ENCODE measurements around the gene DAZAP1. TPM values are rescaled to one million over a fixed set of nuclear protein-coding genes. Genes with fewer than 3 reads are reported as not detected.

Gene DAZAP1
- total RNA-seq, 1 experiment from 2014 or later = 144 TPM

- Histone ChIP-seq H2AFZ (no peak overlapping the region), H3K27me3 (ENCODE audit: insufficient read depth, low read depth) (no peaks in the 10 kb centered on the region), H3F3A (ENCODE audit: insufficient read depth, low read depth) (peaks cover 7% of the 10 kb centered on the region; the same call in 1 of the 2 replicates), H3K9me2 (ENCODE audit: insufficient read depth) (no peaks in the 10 kb centered on the region), H3K36me3 (ENCODE audit: low read depth) (no peaks in the 10 kb centered on the region), H4K20me1 (ENCODE audit: insufficient read depth) (no peaks in the 10 kb centered on the region), H3K4me3 (peak overlapping the region; percentile 56), H3K79me2 (ENCODE audit: low read depth) (no peaks in the 10 kb centered on the region), H3K27ac (no peak overlapping the region), H3K9me3 (ENCODE audit: insufficient read depth, low read depth) (no peaks in the 10 kb centered on the region), H3K4me2 (peak overlapping the region; percentile 82), H3K4me1 (replicated peaks; ENCODE audit: insufficient read depth) (no peaks in the 10 kb centered on the region)
- POLR2A ChIA-PET (ENCODE audit: unreplicated experiment) = no interaction called here
- intact Hi-C loops (cut with micrococcal nuclease; ENCODE audit: unreplicated experiment) = no loop called here
- no peak for DNase-seq
- BruUV-seq (replicated peaks) = no TSS peak
- TF ChIP-seq EZH2 (IDR thresholded peaks at IDR 0.05; ENCODE audit: low read depth) (no peak), CTCF (conservative IDR thresholded peaks at IDR 0.05) (no peak)
- CTCF ChIA-PET = no interaction called here
Measured at GRCh38 chr19:1400281-1401137, 6.9 kb upstream of the DAZAP1 start.

GRCh38 chr19:1401138-1401888 lies 6.1 kb upstream of the DAZAP1 start, which contains the start of gene GAMT:
GAMT (minus strand) TSS chr19:1401542; CDS start chr19:1401476, 66 bp downstream.
- Histone ChIP-seq H3K27ac (no peak within 1 kb of the TSS), H3K4me2 (peak within 1 kb of the TSS; percentile 82)
- intact Hi-C loops (cut with micrococcal nuclease; ENCODE audit: unreplicated experiment) = no loop called here

More at GRCh38 chr19:1401138-1401888, 6.1 kb upstream of the DAZAP1 start, which contains the start of gene GAMT:
- DNase-seq = peak in 1 of 2 experiments; percentile 31
- no peaks in the 10 kb centered on the region for H3K9me2 ChIP-seq (ENCODE audit: insufficient read depth)
- no peaks in the 10 kb centered on the region for H4K20me1 ChIP-seq (ENCODE audit: insufficient read depth)
- H3F3A ChIP-seq (ENCODE audit: insufficient read depth, low read depth) = peaks cover 13% of the 10 kb centered on the region
- no TSS peak for BruUV-seq (replicated peaks)
- ChIA-PET POLR2A (ENCODE audit: unreplicated experiment) (no interaction called here), CTCF (no interaction called here)
- no peaks in the 10 kb centered on the region for H3K9me3 ChIP-seq (ENCODE audit: insufficient read depth, low read depth)
- H3K36me3 ChIP-seq (ENCODE audit: low read depth) = no peaks in the 10 kb centered on the region
- H3K4me3 ChIP-seq = peak within 1 kb of the TSS; percentile 56
- H3K27me3 ChIP-seq (ENCODE audit: insufficient read depth, low read depth) = no peaks in the 10 kb centered on the region
- H3K4me1 ChIP-seq (replicated peaks; ENCODE audit: insufficient read depth) = peaks cover 4% of the 10 kb centered on the region; the same call in 1 of the 2 replicates
- H2AFZ ChIP-seq = no peak within 1 kb of the TSS
- no peaks in the 10 kb centered on the region for H3K79me2 ChIP-seq (ENCODE audit: low read depth)
- TF ChIP-seq EZH2 (IDR thresholded peaks at IDR 0.05; ENCODE audit: low read depth) (no peak), CTCF (conservative IDR thresholded peaks at IDR 0.05) (no peak; the same call in 1 of the 2 replicates)

All from PC-9 (cell line).